Lower leg skin (tissue), 3 donors: Measurements from ENCODE around the gene TRPC4AP.

ENCODE experiments used
- CTCF ChIP-seq, 3 donors: fragments of 450-650 bp; IDR thresholded peaks; one replicate each; pipeline ENCODE4 v1.5.1; 2016; ENCODE audit warnings: antibody characterized with exemption in 3 of 3, mild to moderate bottlenecking in 3 of 3, moderate library complexity in 2 of 3
- POLR2A ChIP-seq, 2 donors: fragments of 450-650 bp; IDR thresholded peaks; one replicate each; pipeline ENCODE4 v1.6.1; 2016 to 2017; ENCODE audit warnings: antibody characterized with exemption in 2 of 2, mild to moderate bottlenecking in 1 of 2, moderate library complexity in 1 of 2

GRCh38 chr20:35129647-35130069 lies 37.1 kb upstream of the TRPC4AP start:
- TF ChIP-seq CTCF (IDR thresholded peaks at IDR 0.05) = no peak
- TF ChIP-seq POLR2A (IDR thresholded peaks at IDR 0.05) = no peak
